Upper lobe of left lung (tissue), 6 donors: ENCODE data around the gene LYL1. TPM values are rescaled to one million over a fixed set of nuclear protein-coding genes. Genes with fewer than 3 reads are reported as not detected.

ENCODE experiments used
- ATAC-seq, 2 donors: fragments of 200-7000 bp; cut with Tn5 transposase; one replicate each; pipeline ENCODE4 v1.9.1; 2022; ENCODE audit warnings: mild to moderate bottlenecking in 2 of 2, moderate library complexity in 2 of 2; ENCODE audit not compliant: low FRiP score in 2 of 2
- DNase-seq, 2 donors: peaks; one replicate each; pipeline ENCODE4 v3.0.0-alpha.2; 2019 to 2020
- H3K27ac ChIP-seq, 4 donors: fragments of 200-600 bp; sonication (generic); one replicate each; pipeline ENCODE4 v1.5.1; 2016 to 2019
- H3K27me3 ChIP-seq, 4 donors: fragments of 200-600 bp; sonication (generic); one replicate each; pipeline ENCODE4 v1.5.1; 2017 to 2019
- H3K36me3 ChIP-seq, 4 donors: fragments of 200-600 bp; sonication (generic); one replicate each; pipeline ENCODE4 v1.5.1; 2016 to 2019
- H3K4me1 ChIP-seq, 4 donors: fragments of 200-600 bp; sonication (generic); one replicate each; pipeline ENCODE4 v1.5.1; 2018 to 2019
- H3K4me3 ChIP-seq, 4 donors: fragments of 200-600 bp; sonication (generic); one replicate each; pipeline ENCODE4 v1.5.1; 2017 to 2019; ENCODE audit warnings: mild to moderate bottlenecking in 2 of 4, moderate library complexity in 1 of 4
- H3K9me3 ChIP-seq, 4 donors: fragments of 200-600 bp; sonication (generic); one replicate each; pipeline ENCODE4 v1.5.1; 2018 to 2019
- EP300 ChIP-seq, 4 donors: sonication (generic); formaldehyde crosslinking; IDR thresholded peaks; one replicate each; pipeline ENCODE4 v1.5.1; 2017; ENCODE audit warnings: antibody characterized with exemption in 4 of 4, control low read depth in 2 of 4
- POLR2A ChIP-seq, 4 donors: fragments of 450-650 bp; IDR thresholded peaks; one replicate each; pipeline ENCODE4 v1.5.1; 2016 to 2017; ENCODE audit warnings: antibody characterized with exemption in 4 of 4, mild to moderate bottlenecking in 2 of 4
- POLR2AphosphoS5 ChIP-seq, 2 donors: sonication (generic); formaldehyde crosslinking; IDR thresholded peaks; one replicate each; pipeline ENCODE4 v1.5.1; 2017; ENCODE audit warnings: antibody characterized with exemption in 2 of 2
- WGBS, 2 donors: methylation state at CpG; one replicate each; pipeline ENCODE4 v1.1.5; 2017 to 2018; 5-methylcytosine and 5-hydroxymethylcytosine counted together
- total RNA-seq, 6 donors: library from RNA; depleted of rRNA in 4 of 6; stranded (reverse); fragments of >200 nt in 4 of 6; gene quantifications; one replicate each; pipeline versions ENCODE4 v1.1.0 to v1.2.1, GENCODE V29; 2016 to 2021
- TF ChIP-seq, protein P1 (sequence below), 6 experiments: fragments of 450-650 bp in 4 of 6; fragments of 200-600 bp in 2 of 6; sonication (generic) in 2 of 6; IDR thresholded peaks; one replicate each; pipeline ENCODE4 v1.5.1; 2016 to 2019; ENCODE audit warnings: antibody characterized with exemption in 6 of 6
- donor health status: DM: no; HTN: no; CAD: no; lungs with moderate emphysema.
- donor health status: DM: no; HTN: yes; CAD: no; lungs with severe emphysema.

The LYL1 gene
- total RNA-seq, 6 donors from 2014 or later = 22.6 to 55.5 (median 31.4) TPM

DNA sequence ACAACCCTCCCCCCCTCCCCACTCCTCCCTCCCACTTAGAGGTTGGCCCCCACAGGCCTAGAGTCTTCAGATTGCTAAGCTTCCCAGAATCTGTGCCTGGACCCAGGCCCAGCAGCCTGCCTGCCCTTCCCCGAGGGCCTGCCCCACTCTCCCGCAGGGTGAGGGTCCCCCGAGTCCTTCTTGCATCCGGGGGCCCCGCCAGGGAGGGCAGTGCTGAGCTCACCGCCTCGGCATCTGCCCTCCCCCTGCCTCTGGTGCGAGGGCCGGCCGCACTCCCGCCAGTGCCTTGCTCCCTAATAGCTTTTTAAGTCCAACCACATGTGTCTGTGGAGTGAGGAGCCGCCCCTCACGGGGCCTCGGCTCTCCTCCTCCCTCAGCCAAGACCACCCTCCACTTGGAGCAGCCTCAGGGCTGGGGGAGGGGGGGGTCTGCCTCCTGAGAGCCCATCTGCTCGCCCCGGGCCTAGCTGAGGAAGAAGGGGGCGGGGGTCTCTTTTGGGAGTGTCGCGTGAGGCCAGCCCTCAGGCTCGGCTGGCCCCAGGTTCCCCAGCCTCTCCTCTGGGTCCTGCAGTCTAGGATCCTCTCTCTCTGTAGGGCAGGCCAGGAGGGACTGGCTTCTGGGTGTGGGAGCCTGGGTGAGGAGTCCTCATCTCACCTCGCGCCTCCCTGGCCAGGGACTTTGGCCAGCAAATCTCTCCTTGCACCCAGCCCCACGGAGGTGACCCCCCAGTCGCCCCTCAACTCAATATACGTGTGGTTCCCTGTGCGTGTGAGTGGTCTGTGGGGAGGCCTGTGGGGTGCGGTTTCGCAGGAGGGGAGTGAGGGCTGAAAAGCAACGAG lies 47.2 kb downstream of the LYL1 start:
- Histone ChIP-seq H3K36me3 (no peaks in the 10 kb centered on the region), H3K9me3 (no peaks in the 10 kb centered on the region), H3K27me3 (no peaks in the 10 kb centered on the region), H3K27ac (peak overlapping the region; percentile 86 to 97 (median 96)), H3K4me1 (peaks cover 97 to 100% (median 99%) of the 10 kb centered on the region in 4 donors), H3K4me3 (peak overlapping the region in 1 of 4 donors; percentile 11)
- peak; percentile 81 to 91 for DNase-seq
- ATAC-seq = peak; percentile 57 to 87
- TF ChIP-seq POLR2AphosphoS5 (IDR thresholded peaks at IDR 0.05) (peak in 1 of 2 donors; percentile 45), POLR2A (IDR thresholded peaks at IDR 0.05) (no peak)
- WGBS, 2 donors = 18 to 41% methylated on average over 14 to 15 of the region's 29 CpGs

DNA sequence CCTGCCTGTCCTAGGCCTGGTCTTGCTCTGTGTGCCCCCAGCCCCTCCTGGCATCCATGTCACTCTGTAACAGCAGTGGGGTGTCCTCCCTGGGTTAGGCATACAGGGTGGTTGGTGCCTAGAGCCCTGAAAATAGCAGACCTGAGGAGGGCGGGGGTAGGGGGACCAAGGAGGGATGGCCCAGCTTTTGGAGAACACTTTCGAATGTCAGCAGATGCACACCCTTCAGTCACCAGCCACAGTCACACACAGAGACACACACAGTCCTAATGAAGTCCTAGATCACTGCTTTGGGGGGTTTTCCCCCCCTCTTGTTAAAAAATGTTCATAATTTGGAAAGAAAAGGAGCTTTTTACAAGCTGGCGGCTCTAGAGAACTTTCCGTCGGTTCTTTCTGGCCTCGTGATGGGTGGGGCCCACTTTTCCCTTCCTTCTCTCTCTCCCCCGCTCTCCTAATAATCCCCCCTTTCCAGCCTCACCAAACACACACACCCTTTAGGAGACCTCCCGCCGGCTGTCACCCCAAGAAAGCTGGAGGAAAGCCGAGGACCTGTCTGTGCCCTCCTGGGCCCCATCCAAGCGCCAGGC lies 47.9 kb downstream of the LYL1 start:
- TF ChIP-seq EP300 (IDR thresholded peaks at IDR 0.05) (no peak), POLR2AphosphoS5 (IDR thresholded peaks at IDR 0.05) (no peak), POLR2A (IDR thresholded peaks at IDR 0.05) (no peak)
- TF ChIP-seq, protein P1, sequence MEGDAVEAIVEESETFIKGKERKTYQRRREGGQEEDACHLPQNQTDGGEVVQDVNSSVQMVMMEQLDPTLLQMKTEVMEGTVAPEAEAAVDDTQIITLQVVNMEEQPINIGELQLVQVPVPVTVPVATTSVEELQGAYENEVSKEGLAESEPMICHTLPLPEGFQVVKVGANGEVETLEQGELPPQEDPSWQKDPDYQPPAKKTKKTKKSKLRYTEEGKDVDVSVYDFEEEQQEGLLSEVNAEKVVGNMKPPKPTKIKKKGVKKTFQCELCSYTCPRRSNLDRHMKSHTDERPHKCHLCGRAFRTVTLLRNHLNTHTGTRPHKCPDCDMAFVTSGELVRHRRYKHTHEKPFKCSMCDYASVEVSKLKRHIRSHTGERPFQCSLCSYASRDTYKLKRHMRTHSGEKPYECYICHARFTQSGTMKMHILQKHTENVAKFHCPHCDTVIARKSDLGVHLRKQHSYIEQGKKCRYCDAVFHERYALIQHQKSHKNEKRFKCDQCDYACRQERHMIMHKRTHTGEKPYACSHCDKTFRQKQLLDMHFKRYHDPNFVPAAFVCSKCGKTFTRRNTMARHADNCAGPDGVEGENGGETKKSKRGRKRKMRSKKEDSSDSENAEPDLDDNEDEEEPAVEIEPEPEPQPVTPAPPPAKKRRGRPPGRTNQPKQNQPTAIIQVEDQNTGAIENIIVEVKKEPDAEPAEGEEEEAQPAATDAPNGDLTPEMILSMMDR (IDR thresholded peaks at IDR 0.05) = no peak
- Histone ChIP-seq H3K9me3 (no peaks in the 10 kb centered on the region), H3K27ac (peak overlapping the region; percentile 86 to 97 (median 96)), H3K4me3 (peak overlapping the region in 1 of 4 donors; percentile 11), H3K36me3 (no peaks in the 10 kb centered on the region), H3K27me3 (no peaks in the 10 kb centered on the region), H3K4me1 (peaks cover 90 to 100% (median 96%) of the 10 kb centered on the region in 4 donors)
- WGBS, 2 donors = 20 to 37% methylated on average over 10 to 11 of the region's 11 CpGs
- ATAC-seq = peak in 1 of 2 donors; percentile 58
- DNase-seq = no peak

DNA sequence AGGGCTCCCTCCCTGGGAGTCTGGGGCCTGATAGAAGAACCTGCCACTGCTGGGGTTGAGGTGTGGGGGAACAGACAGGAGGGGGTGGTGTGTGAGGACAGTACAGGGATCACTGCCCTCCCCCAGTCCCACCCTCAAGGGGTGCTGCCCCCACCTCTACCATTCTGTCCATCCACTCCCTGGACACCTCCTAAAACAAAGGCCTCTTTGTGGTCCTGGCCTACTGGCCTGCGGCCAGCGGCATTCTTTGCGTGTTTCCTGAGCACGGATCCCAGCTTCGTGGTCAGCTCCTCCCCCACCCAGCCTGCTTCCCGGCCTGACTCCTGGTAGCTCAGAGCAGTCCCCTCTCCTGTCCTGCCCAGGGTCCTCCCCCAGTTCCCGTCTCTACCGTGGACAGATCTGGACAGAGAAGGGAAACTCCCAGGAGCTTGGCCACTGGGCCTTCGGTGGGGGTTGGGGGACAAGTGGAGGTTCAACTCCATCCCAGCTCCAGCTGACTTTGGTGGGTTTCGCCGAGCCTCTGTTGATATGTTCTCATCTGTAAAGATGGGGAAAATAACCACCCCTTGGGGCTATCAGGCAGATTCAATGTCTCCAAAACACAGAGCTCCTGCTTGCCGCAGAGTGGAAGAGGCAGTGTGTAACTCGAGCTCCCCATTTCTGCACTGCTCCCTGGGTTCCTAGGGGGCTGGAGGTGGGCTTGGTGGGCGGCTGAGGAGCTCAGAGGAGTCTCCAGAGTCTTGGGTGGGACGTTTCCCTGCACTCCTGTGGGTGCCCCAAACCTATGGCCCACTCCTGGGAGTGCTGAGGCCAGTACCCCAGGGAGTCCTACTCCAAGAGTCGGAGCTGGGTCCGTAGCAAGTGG lies 48.7 kb downstream of the LYL1 start:
- WGBS, 2 donors = 31 to 33% methylated on average over 11 to 17 of the region's 17 CpGs
- peaks cover 84 to 93% (median 90%) of the 10 kb centered on the region in 4 donors for H3K4me1 ChIP-seq

DNA sequence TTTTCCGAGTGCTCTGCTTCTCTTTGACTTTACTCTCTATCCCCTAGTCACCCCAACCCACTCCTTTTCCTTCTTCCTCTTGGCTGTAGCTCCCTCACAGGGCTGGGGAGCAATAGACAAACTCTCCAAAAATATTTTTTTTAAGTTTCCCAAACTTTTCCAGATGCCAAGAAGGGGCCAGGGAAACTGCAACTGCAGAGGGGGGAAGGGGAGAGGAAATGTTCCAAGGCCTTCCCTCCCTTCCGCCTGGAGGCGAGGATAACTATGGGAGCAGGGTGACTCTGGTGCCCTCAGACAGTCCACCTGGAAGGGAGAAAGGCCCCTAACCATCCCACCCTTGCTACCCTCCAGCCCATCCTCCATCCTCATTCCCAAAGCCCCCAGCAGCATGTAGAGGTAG lies 49.4 kb downstream of the LYL1 start:
- peak overlapping the region; percentile 86 to 97 (median 96) for H3K27ac ChIP-seq
- no peak for TF ChIP-seq EP300 (IDR thresholded peaks at IDR 0.05)
- TF ChIP-seq POLR2AphosphoS5 (IDR thresholded peaks at IDR 0.05) = no peak
- TF ChIP-seq, protein P1 (IDR thresholded peaks at IDR 0.05) = no peak
- TF ChIP-seq POLR2A (IDR thresholded peaks at IDR 0.05) = no peak
- DNase-seq (no peak), ATAC-seq (no peak)
- H3K4me3 ChIP-seq = no peak overlapping the region
- H3K36me3 ChIP-seq = no peaks in the 10 kb centered on the region
- 33 to 42% methylated on average over 3 of the region's 3 CpGs for whole genome bisulfite sequencing, 2 donors
- peaks cover 77 to 88% (median 86%) of the 10 kb centered on the region in 4 donors for H3K4me1 ChIP-seq
- H3K9me3 ChIP-seq = no peaks in the 10 kb centered on the region
- H3K27me3 ChIP-seq = no peaks in the 10 kb centered on the region

More for the DNA sequence above, 48.7 kb downstream of the LYL1 start:
- DNase-seq (peak; percentile 78 to 88), ATAC-seq (peak; percentile 31 to 52)
- Histone ChIP-seq H3K4me3 (no peak overlapping the region), H3K27me3 (no peaks in the 10 kb centered on the region), H3K9me3 (no peaks in the 10 kb centered on the region), H3K36me3 (no peaks in the 10 kb centered on the region), H3K27ac (peak overlapping the region; percentile 86 to 97 (median 96))
- TF ChIP-seq POLR2A (IDR thresholded peaks at IDR 0.05) (no peak), EP300 (IDR thresholded peaks at IDR 0.05) (peak in 1 of 4 donors; percentile 17), POLR2AphosphoS5 (IDR thresholded peaks at IDR 0.05) (peak; percentile 56 to 69)
- TF ChIP-seq, protein P1 (IDR thresholded peaks at IDR 0.05) = no peak
